NB4 (cell line): ENCODE measurements around the gene KCNN2.

Experiments used
- POLR2A ChIP-seq: IDR thresholded peaks from 2 replicates; pipeline ENCODE4 v1.6.1; 2011; ENCODE audit warnings: mild to moderate bottlenecking; ENCODE audit not compliant: insufficient read length; ENCODE audit errors: extremely low read depth
- TF ChIP-seq, protein P1 (sequence below): IDR thresholded peaks from one replicate; pipeline ENCODE4 v1.5.1; 2012; ENCODE audit warnings: low read depth, low read length

DNA sequence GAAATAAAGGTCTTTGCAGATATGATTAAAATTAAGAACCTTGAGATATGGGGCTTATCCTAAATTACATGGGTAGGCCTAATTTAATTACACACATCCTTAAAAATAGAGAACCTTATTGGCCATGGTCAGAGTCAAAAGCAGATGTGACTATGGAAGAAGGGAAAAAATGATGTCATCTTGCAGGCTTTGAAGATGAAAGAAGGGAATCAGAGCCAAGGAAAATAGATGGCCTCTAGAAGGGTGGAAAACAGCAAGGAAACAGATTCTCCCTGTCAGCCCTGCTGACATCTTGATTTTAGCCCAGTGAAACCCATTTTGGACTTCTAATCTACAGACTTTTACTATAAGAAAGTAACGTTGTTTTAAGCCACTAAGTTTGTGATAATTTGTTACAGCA is 37.6 kb upstream of the KCNN2 start:
- TF ChIP-seq, protein P1, sequence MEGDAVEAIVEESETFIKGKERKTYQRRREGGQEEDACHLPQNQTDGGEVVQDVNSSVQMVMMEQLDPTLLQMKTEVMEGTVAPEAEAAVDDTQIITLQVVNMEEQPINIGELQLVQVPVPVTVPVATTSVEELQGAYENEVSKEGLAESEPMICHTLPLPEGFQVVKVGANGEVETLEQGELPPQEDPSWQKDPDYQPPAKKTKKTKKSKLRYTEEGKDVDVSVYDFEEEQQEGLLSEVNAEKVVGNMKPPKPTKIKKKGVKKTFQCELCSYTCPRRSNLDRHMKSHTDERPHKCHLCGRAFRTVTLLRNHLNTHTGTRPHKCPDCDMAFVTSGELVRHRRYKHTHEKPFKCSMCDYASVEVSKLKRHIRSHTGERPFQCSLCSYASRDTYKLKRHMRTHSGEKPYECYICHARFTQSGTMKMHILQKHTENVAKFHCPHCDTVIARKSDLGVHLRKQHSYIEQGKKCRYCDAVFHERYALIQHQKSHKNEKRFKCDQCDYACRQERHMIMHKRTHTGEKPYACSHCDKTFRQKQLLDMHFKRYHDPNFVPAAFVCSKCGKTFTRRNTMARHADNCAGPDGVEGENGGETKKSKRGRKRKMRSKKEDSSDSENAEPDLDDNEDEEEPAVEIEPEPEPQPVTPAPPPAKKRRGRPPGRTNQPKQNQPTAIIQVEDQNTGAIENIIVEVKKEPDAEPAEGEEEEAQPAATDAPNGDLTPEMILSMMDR: no peak
- TF ChIP-seq POLR2A: no peak
